Dendritic cell treated with granulocyte-macrophage colony-stimulating factor and Interleukin-4, amounts not matched to agents 40 ng/mL and 50 ng/mL, for 4 days (primary cell): ENCODE measurements around the gene LONRF3.

Experiments
- H3K27ac Mint-ChIP-seq: one replicate; pipeline ENCODE4 v1.8.0; 2022; ENCODE audit warnings: mild to moderate bottlenecking, mixed read lengths
- H3K27me3 Mint-ChIP-seq: one replicate; pipeline ENCODE4 v1.8.0; 2022; ENCODE audit warnings: mild to moderate bottlenecking, mixed read lengths
- H3K36me3 Mint-ChIP-seq: one replicate; pipeline ENCODE4 v1.8.0; 2022; ENCODE audit warnings: low read depth, mixed read lengths
- H3K4me1 Mint-ChIP-seq: one replicate; pipeline ENCODE4 v1.8.0; 2022; ENCODE audit warnings: low read depth, mixed read lengths
- H3K4me3 Mint-ChIP-seq: one replicate; pipeline ENCODE4 v1.8.0; 2022; ENCODE audit warnings: mild to moderate bottlenecking, moderate library complexity, mixed read lengths
- H3K9me3 Mint-ChIP-seq: one replicate; pipeline ENCODE4 v1.8.0; 2022; ENCODE audit warnings: mixed read lengths
- intact Hi-C: fragments of 100-400 bp; cut with micrococcal nuclease; formaldehyde crosslinking; loops from one replicate; pipeline ENCODE4 v1.15.0; 2022

Gene LONRF3

DNA sequence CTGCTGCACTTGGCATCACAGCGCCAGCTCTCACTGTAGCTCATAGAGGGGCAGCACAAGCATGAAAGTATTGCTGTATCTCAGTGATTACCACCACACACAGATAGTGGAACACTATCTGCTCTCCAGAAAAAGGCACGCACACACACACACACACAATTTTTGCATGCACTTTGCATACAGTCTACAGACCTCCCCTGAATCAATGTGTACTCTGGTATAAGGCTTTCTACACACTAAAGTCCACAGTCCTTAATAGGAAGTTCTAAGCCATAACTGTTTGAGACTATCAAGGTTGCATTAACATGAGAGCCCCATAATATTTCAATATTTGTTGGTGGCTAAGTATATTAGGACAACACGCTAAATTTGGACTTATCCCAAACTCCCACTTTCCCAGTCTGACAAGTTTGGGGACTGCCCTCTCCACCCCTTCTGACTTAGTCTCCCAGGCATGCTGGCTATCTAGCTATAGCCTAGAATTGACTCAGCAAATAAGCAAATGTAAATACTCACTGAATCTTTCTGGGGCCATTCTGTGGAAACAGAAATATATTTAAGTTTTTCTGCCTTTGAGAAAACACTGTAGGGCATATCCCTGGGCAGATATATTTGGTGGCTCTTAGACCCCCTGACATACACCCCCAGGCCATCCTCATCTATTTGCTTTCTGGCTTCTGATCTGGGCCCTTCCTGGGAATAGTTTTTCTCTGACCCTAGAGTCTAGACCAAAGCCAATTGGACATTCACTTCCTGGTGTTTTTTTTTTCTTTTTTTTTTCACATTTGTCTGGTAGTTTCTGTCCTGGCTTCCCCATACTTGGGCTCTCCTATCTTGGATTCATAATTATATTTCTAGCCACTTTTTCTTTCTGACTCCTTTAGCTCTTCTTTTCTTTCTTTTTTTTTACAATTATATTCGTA, 62.0 kb downstream of the LONRF3 start:
- Mint-ChIP-seq H3K4me1 (peaks cover 6% of the 10 kb centered on the region), H3K9me3 (peaks cover 11% of the 10 kb centered on the region), H3K27ac (no peak overlapping the region), H3K36me3 (no peaks in the 10 kb centered on the region), H3K4me3 (no peak overlapping the region), H3K27me3 (peaks cover 17% of the 10 kb centered on the region)
- intact Hi-C loops, result no loop called here

DNA sequence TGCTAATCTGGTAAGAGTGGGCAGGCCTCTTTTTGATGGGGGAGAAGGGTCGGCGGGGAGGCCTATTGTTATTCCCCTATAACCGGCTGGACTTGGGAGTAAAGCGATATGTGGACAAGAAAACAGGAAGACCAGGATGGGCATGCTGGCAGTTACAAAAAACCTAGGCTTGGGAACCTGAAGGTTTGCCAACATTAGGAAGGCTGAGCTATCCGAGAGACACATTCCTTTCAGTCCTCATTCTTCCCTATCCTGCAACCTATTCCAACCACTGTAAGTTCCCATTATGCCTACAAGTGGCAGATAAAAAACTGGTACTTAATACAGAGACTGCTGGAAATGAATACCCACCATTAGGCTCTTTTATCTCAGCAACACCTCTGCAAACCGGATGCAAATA, 66.0 kb downstream of the LONRF3 start:
- Mint-ChIP-seq H3K9me3 (no peaks in the 10 kb centered on the region), H3K4me3 (no peak overlapping the region)
- intact Hi-C loops, result no loop called here

DNA sequence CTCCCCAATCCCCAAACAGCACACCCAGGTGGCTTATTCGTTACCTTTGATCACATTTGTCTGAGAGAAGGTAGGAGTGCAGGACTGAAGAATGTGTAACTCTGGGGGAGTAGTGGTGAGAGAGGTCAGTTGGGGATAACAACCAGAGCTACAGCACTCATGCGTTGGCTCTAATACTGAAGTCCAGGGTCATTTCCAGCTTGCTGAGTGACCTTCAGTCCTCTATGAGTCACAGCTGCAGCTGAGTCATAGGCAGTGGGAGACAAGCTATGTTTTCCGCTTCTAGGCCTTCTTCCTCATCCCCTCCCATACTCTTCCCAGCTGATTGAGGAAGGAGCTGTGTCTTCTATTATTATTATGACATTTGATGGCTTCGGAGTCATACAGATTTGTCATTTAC, 66.8 kb downstream of the LONRF3 start:
- H3K36me3 Mint-ChIP-seq, result no peaks in the 10 kb centered on the region
- intact Hi-C loops, result no loop called here
- H3K4me1 Mint-ChIP-seq, result peaks cover 7% of the 10 kb centered on the region
- no peak overlapping the region for H3K27ac Mint-ChIP-seq
- H3K9me3 Mint-ChIP-seq, result no peaks in the 10 kb centered on the region
- H3K27me3 Mint-ChIP-seq, result peaks cover 3% of the 10 kb centered on the region
- H3K4me3 Mint-ChIP-seq, result no peak overlapping the region

More for the DNA sequence above, 66.0 kb downstream of the LONRF3 start:
- peaks cover 7% of the 10 kb centered on the region for H3K4me1 Mint-ChIP-seq
- peaks cover 3% of the 10 kb centered on the region for H3K27me3 Mint-ChIP-seq
- no peak overlapping the region for H3K27ac Mint-ChIP-seq
- no peaks in the 10 kb centered on the region for H3K36me3 Mint-ChIP-seq

DNA sequence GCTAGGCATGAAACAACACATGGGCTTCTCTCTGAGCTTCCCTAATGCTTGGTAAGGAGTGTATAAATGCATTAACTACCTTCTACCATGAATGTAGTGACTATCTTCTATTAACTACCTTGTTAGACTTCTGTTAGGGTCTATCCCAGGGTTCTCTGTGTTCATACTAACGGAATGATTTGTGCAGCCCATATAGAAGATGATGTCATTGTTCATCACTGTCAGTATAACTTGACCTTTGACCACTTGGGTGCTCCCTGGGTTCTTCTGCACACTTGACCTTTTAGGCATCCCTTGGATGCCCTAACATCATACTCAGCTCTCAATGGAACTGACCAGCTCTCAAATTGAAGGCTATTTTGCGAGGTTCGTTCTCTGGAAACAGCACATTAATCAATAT, 67.6 kb downstream of the LONRF3 start:
- H3K27me3 Mint-ChIP-seq, result peaks cover 4% of the 10 kb centered on the region
- no peaks in the 10 kb centered on the region for H3K9me3 Mint-ChIP-seq
- no peak overlapping the region for H3K27ac Mint-ChIP-seq
- H3K4me1 Mint-ChIP-seq, result peaks cover 7% of the 10 kb centered on the region
- no peaks in the 10 kb centered on the region for H3K36me3 Mint-ChIP-seq
- intact Hi-C loops, result no loop called here
- H3K4me3 Mint-ChIP-seq, result no peak overlapping the region

DNA sequence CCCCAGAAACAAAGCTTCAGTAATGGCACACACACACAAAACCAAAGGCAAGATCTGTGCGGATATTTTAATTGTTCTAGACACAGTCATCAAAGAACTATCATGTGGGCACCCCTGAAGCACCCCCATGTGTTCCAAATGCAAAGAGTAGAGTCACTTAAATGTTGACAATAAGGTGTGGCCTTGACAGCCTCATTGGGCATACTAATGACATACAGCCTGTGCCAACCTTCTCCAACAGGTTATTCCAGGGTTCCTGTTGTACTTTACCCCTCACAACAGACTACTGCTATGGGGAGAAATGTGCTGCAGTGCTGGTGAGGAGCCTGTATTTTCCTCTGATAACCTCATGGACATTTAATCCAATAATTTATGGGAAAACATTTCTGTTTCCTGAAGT, 68.6 kb downstream of the LONRF3 start:
- intact Hi-C loops, result no loop called here
- H3K27ac Mint-ChIP-seq, result no peak overlapping the region

DNA sequence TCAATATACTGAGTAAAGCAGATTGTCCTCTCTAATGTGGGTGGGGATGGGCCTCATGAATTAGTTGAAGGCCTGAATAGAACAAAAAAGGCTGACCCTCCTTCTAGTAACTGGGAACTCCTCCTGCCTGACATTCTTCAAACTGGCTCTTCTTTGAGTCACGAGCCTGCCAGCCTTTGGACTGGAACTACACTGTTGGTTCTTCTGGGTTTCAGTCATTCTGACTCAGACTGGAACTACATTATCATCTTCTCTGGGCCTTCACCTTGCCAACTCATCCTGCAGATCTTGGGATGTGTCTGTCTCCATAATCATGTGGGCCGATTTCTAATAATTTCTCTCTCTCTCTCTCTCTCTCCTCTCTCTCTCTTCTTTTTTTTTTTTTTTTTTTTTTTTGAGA, 71.5 kb downstream of the LONRF3 start:
- no peaks in the 10 kb centered on the region for H3K36me3 Mint-ChIP-seq
- peaks cover 6% of the 10 kb centered on the region for H3K4me1 Mint-ChIP-seq
- no peak overlapping the region for H3K4me3 Mint-ChIP-seq
- H3K27me3 Mint-ChIP-seq, result peaks cover 20% of the 10 kb centered on the region
- intact Hi-C loops, result no loop called here
- H3K27ac Mint-ChIP-seq, result no peak overlapping the region
- H3K9me3 Mint-ChIP-seq, result no peaks in the 10 kb centered on the region

More for the DNA sequence above, 68.6 kb downstream of the LONRF3 start:
- Mint-ChIP-seq H3K9me3 (no peaks in the 10 kb centered on the region), H3K4me1 (peaks cover 7% of the 10 kb centered on the region), H3K4me3 (no peak overlapping the region), H3K36me3 (no peaks in the 10 kb centered on the region), H3K27me3 (peaks cover 6% of the 10 kb centered on the region)

DNA sequence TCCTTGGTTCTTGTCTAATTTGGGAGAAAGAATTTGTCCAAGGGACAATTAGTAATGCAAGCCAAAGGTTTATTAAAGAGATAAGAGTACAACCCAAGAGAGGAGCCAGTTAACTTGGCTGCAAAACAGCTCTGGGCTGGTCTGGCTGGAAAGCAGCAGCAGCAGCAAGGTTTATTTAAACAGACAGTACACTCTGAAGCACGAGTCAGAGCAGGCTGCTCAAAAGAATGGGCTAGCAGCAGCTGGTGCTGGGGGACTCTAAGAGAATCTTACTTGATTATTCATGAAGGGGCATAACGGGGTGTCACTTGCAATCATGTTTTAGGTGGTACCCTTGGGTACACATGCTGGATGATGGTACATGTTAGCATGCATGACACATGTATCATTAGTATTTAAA, 81.3 kb downstream of the LONRF3 start:
- intact Hi-C loops, result no loop called here
- no peaks in the 10 kb centered on the region for H3K9me3 Mint-ChIP-seq
- peaks cover 4% of the 10 kb centered on the region for H3K27me3 Mint-ChIP-seq
- H3K4me1 Mint-ChIP-seq, result no peaks in the 10 kb centered on the region
- H3K27ac Mint-ChIP-seq, result no peak overlapping the region
- no peak overlapping the region for H3K4me3 Mint-ChIP-seq
- no peaks in the 10 kb centered on the region for H3K36me3 Mint-ChIP-seq

DNA sequence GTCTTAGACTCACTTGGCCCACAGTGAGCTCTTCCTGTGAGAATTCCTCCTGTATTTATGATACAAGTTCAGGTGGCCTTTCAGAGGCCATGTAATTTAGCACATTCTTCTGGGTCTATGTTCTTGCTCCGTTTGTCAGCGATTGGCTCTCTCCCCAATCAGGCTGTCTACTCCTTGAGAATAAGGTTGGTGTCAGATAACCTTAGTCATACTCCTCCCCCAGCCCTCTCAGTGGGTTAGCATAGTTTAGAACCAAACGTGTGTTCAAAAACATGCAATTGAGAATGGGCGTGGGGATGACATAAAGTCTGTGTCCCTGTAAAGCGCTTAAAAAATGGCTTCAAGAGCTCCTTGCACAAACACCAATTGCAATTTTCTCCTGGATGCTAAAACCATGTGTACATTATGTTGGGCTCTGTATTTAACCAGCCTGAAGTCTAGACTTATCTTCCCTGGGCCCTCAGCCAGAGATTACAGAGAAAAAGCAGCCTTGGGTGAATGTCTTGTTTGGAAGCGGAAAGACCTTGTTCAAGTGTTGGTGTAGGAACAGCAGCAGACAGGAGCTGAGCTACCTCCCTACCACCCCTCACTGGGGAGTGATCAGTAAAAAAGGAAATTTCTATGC, 88.4 kb downstream of the LONRF3 start:
- Mint-ChIP-seq H3K36me3 (no peaks in the 10 kb centered on the region), H3K9me3 (no peaks in the 10 kb centered on the region), H3K27ac (no peak overlapping the region), H3K4me3 (no peak overlapping the region), H3K4me1 (no peaks in the 10 kb centered on the region), H3K27me3 (peaks cover 11% of the 10 kb centered on the region)
- intact Hi-C loops, result no loop called here

DNA sequence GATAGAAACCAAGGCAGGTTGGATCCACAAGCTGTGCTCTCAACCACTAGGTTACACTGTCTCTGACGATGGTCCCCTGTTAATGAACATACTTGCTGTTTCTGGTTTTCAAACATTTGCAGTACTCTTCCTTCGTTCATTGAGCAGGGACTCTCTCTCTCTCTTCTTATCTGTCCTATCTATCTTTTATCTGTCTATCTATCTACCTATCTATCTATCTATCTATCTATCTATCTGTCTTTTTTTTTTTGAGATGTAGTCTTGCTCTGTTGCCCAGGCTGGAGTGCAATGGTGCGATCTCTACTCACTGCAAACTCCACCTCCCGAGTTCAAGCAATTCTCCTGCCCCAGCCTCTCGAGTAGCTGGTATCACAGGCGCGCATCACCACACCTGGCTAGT, 89.0 kb downstream of the LONRF3 start:
- Mint-ChIP-seq H3K27me3 (peaks cover 11% of the 10 kb centered on the region), H3K9me3 (no peaks in the 10 kb centered on the region), H3K27ac (no peak overlapping the region), H3K36me3 (no peaks in the 10 kb centered on the region), H3K4me3 (no peak overlapping the region), H3K4me1 (no peaks in the 10 kb centered on the region)
- intact Hi-C loops, result no loop called here

DNA sequence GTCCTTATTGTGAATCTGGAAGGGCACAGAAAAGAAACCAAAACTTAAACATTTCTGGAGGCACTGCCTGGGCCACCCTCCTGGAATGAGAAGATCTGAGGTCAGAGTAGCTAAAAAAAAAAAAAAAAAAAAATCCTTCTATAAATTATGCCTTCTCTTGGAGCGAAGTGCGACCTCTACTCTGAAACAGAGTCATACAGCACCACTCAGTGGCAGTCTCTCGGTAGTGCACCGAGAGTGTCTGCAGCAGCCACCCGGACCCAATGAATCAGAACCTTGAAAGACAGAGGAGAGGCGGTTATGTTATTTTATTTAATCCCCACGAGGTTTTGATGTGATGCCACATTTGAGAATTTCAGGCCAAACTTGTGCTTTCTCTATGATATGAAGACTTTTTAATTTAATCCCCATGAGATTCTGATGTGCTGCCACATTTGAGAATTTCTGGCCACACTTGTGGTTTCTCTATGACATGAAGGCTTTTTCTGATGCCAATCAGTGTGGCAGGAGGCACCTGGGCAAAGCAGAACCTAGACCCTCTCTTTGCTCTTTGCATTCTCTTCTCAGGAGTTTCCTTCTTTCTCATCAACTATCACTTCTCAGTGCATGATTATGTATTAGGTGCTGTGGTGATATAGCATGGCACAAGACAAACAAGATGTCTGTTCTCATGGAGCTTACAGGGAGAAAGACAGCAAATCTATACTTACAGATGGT, 92.8 kb downstream of the LONRF3 start:
- H3K9me3 Mint-ChIP-seq, result no peaks in the 10 kb centered on the region
- intact Hi-C loops, result loop anchor here (1.0 kb wide), 1 partner anchor 220 kb away; no protein-coding TSS in a partner anchor
- peaks cover 10% of the 10 kb centered on the region for H3K4me1 Mint-ChIP-seq
- H3K4me3 Mint-ChIP-seq, result no peak overlapping the region
- H3K36me3 Mint-ChIP-seq, result no peaks in the 10 kb centered on the region
- H3K27ac Mint-ChIP-seq, result no peak overlapping the region
- peaks cover 3% of the 10 kb centered on the region for H3K27me3 Mint-ChIP-seq
